ENCODE results near the gene PLK1.
"Not testable (repeated sequence)": the region's sequence is repeated elsewhere in the genome, so short reads cannot be mapped to it uniquely, and the experiment has no call there.

The PLK1 gene

DNA sequence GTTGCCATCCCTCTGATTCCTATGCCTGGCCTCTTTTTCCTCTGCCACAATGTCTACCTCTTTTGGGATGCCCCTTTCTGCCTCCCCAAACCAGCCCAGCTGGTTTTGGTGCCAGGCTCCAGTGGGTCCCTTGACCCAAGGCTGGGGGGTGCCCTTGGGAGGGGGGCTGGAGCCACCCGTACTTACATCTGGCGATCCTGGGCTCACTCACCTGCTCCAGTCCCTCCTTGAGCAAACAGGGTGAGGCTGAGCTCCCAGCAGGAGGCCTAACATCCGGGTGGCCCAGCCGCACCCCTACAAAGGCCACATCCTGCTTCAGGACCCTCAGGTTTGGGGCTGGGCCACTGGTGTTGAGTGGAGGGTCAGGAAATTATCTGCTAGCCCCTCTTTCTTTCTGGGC lies 33.1 kb downstream of the PLK1 start:
- DNase-seq: no peak

DNA sequence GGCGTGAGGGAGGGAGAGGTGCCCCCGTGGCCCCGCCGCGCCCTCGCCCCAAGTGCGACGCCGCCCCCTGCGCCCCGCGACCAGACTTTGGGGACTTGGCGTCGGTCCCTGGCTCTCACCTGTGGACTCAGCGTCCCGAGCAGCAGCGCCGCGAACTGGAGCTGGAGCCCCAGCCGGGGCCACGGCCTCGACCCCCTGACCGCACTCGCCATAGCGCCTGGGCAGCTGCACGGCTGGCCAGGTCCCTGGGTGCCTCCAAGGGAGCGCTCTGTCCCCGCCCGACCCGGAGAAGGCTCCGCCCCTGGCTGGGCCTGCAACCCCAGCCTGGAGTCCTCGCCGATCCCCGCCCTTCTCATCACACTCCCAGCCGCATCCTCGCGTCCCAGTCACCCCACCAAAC lies 34.3 kb downstream of the PLK1 start, which contains the start of gene ERN2:
Gene ERN2 (minus strand): TSS at position 247 of the 400 bp plus-strand sequence. CDS start 35 bp downstream, at position 212.
- no peak for DNase-seq

DNA sequence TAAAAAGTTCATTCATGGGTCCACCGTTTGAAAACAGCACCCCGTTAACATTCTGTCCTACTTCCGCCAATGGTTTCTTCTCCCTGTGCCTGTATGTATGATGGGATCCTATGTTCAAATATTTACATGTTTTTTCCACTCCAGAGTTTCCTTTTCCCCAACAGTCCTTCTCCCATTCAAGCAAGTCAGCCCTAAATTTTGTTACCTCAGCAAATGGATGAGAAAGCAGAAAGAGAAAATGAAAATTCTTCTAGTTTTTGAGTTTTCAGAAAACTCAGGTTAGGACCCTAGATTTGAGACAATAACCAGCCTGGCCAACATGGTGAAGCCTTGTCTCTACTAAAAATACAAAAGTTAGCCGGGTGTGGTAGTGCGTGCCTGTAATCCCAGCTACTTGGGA lies 37.8 kb downstream of the PLK1 start:
- DNase-seq: no peak

DNA sequence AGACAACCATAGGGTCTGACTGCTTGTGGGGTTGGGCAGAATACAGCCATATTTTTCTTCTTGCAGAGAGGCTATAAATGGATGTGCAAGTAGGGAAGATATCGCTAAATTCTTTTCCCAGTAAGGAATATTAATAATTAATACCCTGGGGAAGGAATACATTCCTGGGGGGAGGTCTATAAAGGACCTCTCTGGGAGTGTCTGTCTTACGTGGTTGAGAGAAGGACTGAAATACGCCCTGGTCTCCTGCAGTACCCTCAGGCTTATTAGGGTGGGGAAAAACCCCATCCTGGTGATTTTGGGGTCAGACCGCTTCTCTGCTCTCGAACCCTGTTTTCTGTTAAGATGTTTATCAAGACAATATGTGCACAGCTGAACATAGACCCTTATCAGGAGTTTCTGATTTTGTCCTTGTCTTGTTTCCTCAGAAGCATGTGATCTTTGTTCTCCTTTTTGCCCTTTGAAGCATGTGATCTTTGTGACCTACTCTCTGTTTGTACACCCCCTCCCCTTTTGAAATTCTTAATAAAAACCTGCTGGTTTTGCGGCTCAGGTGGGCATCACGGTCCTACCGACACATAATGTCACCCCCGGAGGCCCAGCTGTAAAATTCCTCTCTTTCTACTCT lies 44.0 kb downstream of the PLK1 start:
- DNase-seq: not testable (repeated sequence)

DNA sequence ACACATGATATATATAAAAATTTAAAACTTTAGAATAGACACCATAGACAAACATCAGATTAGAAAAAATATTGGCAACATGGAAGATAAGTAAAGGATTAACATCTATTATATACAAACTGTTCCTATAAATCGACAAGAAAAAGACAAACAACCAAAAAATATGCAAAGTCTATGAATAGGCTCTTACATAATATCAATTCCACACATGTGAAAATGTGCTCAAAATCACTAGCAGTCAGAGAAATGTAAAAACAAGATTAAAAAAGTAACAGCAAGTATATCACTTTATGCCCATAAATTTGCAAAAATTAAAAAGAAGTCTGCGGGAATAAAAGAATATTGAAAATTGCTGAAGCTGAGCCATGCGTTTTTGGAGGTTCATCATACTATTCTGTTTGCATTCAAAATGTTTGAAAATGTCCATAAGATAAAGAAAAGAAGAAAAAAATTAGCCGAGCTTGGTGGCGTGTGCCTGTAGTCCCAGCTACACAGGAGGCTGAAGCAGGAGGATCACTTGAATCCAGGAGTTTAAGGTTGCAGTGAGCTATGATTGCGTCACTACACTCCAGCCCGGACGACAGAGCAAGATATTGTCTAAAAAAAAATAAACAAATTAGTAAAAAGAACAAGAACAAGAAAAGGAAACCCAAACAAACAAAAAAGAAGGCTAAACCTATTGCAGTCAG lies 45.6 kb downstream of the PLK1 start:
- DNase-seq: no peak

DNA sequence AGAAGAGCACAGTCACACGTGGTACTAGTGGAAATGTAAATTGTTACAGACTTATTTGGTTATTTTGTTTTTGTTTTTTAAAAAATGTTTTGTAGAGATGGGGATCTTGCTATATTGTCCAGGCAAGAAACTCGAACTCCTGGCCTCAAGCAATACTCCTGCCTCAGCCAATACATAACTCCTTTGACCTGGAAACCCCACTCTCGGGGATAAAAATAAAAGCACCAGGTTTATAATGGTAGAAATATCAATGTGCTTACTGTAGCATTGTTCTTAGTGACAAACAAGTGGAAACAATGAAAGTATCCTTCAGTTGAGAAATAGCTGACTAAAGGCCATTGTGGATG lies 46.1 kb downstream of the PLK1 start:
- DNase-seq: no peak

DNA sequence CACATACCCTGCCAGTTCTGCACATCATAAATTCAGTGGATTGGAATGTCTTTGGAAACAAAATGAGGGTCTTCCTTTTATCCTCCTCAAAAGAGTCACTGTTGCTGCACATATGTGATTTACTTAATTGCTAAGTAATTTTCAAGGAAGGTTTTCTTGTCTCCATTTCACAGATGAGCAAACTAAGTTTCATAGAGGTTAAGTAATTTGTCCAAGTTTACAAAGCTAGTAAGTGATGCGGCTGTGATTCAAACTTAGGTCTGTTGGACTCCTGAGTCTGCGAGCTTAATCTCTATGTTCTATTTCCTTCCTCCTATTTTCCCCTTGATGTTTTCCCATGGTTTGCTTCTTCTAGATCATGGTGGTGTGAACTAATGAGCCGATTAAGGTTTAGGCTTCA lies 48.0 kb downstream of the PLK1 start:
- DNase-seq: no peak

DNA sequence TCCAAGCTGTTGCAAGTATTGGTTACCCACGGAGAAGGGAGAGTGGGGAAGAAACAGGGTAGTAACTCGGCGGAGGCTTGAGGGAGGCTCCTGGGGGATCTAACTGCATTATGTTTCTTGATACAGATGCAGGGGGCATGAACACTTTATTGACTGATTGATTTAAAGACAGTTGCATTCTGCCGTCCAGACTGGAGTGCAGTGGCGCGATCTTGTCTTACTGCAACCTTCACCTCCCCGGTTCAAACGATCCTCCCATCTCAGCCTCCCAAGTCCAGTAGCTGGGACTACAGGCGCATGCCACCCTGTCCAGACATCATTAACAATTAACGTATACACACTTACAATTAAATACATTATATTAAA lies 49.4 kb downstream of the PLK1 start:
- DNase-seq: no peak

DNA sequence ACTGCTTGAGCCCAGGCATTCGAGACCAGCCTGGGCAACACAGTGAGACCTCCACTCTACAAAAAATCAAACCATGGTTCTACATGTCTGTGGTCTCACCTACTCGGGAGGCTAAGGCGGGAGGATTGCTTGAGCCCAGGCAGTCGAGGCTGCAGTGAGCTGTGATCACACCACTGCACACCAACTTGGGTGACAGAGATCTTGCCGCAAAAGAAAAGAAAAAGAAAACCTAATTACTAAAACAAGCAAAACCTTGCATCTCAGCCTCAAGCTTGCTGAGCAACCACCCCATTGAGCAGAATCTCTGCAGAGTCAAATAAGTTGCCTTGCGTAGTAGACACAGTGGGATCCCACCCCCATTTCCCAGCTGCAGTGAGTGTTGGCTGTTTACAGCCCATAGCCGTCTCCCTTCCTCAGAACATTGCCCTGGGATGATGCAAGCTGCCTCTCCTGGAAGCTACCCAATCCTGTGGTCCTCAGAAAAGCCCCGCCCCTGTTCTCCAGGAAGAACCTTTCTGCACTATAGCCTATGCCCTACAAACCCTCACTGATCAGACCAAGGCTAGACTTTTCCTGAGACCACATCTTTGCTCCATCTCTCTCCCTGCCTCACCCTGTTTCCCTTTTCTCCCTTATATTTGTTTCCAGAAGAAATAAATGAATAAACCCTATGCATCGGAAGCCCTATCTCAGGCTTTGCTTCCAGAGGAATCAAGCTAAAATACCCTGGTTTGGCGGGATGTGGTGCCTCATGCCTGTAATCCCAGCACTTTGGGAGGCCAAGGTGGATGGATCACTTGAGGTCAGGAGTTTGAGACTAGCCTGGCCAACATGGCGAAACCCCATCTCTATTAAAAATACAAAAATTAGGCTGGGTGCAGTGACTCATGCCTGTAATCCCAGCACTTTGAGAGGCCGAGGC lies 51.1 kb downstream of the PLK1 start:
- DNase-seq: no peak

DNA sequence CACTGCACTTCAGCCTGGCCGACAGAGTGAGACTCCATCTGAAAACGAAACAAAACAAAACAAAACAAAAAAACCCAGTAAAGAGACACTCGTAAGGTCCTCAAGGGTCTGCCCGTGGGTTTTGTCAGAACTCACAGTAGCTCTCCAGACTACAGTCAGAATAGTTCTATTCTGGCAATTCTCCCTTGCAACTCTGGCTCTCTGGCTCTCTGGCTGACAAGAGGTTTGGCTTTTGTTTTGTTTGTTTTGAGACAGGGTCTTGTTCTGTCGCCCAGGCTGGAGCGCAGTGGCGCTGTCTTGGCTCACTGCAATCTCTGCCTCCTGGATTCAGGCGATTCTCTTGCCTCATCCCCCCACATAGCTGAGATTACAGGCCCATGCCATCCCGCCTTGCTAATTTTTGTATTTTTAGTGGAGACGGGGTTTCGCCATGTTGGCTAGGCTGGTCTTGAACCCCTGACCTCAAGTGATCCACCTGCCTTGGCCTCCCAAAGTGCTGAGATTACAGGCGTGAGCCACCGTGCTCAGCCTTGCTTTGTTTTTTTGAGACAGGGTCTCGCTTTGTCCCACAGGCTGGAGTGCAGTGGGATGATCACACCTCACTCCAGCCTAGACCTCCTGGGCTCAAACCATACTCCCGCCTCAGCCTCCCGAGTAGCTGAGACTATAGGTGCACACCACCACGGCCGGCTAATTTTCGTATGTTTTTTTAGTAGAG lies 55.6 kb downstream of the PLK1 start:
- no peak for DNase-seq

DNA sequence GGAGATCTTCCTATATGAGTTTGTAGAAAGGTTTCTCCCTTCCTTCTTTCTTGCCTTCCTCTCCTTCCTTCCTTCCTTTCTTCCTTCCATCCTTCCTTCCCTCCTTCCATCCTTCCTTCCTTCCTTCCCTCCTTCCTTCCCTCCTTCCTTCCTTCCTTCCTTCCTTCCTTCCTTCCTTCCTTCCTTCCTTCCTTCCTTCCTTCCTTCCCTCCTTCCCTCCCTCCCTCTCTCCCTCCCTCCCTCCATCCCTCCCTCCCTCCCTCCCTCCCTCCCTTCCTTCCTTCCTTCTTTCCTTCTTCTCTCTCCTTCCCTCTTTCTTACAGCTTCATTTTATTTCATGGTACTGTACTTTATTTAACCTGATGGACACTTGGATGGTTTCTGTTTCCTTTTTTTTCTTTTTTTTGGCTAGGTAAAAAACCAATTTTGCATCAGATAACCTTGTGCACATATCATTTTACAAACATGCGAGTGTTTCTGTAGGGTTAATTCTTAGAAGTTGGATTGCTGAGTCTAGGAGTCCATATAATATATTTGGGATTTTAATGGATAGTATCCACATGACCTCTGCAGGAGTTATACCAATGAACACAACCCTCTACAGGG lies 58.8 kb downstream of the PLK1 start:
- DNase-seq: not testable (repeated sequence)

DNA sequence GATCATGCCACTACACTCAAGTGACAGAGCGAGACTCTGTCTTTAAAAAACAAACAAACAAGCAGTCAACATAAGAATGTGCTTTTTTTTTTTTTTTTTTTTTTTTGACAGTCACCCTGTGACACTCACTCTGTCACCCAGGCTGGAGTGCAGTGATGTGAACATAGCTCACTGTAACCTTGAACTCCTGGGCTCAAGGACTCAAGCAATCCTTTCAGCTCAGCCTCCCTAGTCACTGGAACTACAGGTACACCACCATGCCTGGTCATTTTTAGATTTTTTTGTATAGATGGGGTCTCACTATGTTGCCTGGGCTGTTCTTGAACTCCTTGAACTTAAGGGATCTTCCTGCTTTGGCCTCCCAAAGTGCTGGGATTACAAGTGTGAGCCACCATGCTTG lies 60.8 kb downstream of the PLK1 start:
- DNase-seq: no peak
